ENCODE measurements around the gene CMTR2.
"Not testable (repeated sequence)": the region's sequence is repeated elsewhere in the genome, so short reads cannot be mapped to it uniquely, and the experiment has no call there.

Gene CMTR2

GRCh38 chr16:71288890-71289731, at the start of gene CMTR2:
TSS of gene CMTR2 (minus strand) at chr16:71289402. CDS start at chr16:71285920, 3,482 bp downstream.
- peak; percentile 89 to 91 for DNase-seq

DNA sequence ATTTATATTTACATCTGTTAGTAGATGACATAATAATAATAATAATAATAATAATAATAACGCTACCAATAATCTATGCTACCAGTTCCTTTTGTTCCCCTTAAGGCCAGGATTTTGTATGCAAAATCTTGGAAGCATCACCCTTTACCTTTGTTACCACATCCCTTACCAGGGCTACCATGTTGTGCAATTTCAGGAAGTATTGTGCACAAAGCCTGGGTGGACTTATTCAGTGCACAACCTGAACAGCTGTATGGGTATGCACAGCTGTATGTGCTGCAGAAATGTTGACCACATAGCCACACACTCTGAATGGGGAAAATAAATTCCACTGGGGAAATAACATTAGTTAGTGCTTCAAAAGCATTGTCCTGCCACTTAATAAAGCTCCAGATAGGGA, 49.4 kb upstream of the CMTR2 start:
- DNase-seq: no peak

DNA sequence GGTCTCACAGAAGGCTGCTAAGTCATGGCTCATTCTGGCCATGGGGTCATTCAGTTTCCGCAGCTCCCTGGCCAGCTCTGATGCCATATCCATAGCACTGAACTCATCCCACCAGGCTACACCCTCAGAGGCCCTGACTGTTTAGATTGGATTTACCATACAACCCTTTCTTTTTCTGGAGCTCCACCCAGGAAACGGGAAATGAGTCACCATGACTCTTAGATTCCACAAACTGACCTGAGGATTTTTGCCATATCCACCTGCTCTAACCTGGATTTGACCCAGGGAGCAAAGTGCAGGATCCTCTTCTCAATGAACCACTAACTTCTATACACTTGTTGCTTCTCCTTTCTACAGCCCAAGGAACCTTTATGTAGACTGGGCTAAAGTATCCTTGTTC, 49.0 kb upstream of the CMTR2 start:
- no peak for DNase-seq

GRCh38 chr16:71337631-71338030, 48.4 kb upstream of the CMTR2 start:
- DNase-seq: no peak

GRCh38 chr16:71328151-71328550, 38.9 kb upstream of the CMTR2 start:
- DNase-seq: no peak

- DNase-seq: no peak
These were observed 38.5 kb upstream of the CMTR2 start for GRCh38 chr16:71327720-71328119.

- no peak for DNase-seq
These were observed 30.8 kb upstream of the CMTR2 start for GRCh38 chr16:71319999-71320398.

DNA sequence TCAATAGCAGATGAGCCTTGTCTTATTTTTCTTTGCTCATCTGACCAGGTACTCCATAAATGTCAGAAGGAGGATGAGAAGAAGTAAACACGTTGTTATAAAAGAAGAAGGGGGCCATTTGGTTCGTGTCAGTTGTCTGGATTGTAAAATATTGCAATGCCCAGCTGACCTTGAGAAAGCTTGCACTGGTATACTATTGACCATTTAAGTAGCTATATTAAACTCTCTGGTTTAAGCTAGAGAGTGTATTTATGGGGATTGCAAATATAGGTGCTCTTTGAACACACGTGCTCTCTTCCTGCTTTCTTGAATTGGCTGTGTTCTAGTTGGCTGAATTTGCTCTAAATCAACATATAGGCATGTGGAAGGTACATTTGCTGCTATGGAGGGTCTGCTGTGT, 26.1 kb upstream of the CMTR2 start:
- DNase-seq: no peak

DNA sequence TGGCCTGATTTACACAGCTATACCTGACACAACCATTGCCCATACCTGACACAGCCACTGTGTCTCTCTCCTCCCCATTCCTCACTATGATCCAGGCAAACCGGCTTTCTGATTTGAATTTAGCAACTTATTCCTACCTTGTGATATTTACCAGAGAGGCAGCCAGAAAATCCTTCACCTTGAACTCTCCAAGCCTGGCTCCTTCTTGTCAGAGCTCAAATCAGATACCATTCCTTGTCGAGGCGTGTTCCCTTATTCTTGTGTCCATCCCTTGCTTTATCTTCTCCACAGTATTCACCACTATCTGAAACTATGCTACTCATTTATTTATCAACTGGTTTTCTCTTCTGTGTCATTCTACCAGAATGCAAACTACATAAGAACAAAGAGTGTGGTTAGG, 24.4 kb upstream of the CMTR2 start:
- DNase-seq: not testable (repeated sequence)

DNA sequence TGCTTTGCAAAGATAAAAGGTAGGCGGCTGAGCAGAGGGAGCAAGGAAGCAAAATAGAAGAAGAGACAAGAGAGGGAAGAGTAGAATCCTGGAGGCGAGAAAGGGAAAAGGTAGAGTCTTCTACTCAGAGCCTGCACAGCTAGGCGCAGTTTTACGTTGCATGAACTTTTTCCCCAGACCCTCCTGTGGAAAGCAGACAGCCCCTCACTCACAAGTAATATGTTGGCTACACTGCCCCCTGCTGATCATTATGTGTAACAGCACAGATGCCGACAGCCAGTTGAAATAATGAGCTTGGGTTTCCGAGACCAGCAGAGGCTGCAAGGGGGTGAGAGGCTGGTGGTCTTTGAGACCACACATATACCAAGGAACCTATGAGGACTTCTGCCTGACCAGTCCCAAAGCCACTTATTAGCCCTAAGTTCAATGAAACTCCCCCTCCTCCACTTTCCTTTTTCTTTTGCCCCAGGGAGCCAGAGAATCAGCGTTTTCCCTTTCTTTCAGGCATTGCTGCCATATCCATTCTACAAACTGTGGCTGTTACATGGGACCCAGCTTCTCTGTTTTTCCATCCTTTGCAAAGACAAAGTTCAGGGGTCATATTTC, 22.5 kb upstream of the CMTR2 start:
- peak; percentile 17 to 25 for DNase-seq

DNA sequence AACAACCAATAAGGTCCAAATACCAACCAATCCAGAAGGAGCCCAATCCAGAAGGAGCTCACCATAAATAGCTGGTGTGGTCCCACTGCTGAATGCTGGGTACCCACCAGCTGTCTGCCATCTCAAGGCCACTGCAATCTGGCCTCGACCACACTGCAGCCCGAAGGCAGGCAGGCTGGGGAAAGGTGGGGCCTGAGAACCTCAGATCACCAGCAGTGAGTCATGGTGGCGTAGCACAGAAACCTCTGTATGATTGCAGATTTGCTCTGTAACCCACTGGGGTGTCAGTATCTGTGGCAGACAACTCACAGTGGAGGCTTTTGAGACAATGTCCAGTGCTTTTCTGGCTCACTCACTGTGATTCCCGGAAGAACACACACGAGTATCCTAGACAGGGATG, 14.7 kb upstream of the CMTR2 start:
- no peak for DNase-seq

DNA sequence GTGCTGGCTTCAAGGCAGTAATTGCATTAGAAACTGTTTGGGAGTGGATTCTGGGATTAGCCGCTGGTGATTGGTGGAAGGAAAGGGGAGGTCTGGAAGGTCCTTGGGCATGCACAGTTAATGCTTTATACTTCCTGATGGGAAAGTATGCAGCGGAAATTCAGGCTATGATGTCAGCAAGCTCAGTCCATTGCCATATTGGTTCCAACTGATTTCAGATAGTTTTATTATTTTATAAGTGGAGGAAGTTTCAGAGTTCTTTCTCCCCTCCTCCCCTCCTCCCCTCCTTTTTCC, 8.1 kb upstream of the CMTR2 start:
- DNase-seq: no peak

GRCh38 chr16:71296584-71297340, 7.6 kb upstream of the CMTR2 start:
- no peak for DNase-seq

- no peak for DNase-seq
These were observed 6.7 kb upstream of the CMTR2 start for GRCh38 chr16:71295950-71296349.

- no peak for DNase-seq
These were observed 4.7 kb upstream of the CMTR2 start for GRCh38 chr16:71293919-71294318.

DNA sequence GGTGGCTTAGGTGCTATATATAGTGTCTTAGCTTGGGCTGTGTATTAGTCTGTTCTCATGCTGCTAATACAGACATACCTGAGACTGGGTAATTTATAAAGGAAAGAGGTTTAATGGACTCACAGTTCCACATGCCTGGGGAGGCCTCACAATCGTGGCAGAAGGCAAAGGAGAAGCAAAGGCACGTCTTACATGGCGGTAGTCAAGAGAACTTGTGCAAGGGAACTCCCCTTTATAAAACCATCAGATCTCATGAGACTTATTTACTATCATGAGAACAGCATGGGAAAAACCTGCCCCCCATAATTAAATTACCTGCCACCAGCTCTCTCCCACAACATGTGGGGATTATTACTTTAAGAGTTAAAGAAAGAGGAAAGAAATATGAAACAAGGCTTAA, 2.9 kb upstream of the CMTR2 start:
- DNase-seq: not testable (repeated sequence)

GRCh38 chr16:71289732-71290062, 495 bp upstream of the CMTR2 start:
- DNase-seq: no peak

DNA sequence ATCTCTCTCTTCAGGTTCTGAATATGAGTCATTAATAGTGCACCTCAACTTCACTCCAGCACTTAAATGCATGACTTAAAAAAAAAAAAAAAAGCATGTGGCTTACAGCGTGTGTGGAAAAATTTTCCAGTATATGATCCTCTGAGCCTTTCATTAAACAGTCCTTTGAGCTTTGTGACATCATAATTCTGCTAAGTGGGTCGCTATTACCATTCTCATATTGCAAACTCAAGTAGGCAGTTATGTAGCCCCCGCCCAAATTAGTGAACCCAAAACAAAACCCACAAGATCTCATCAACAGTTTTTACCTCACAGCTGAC, 672 bp downstream of the CMTR2 start:
- no peak for DNase-seq

GRCh38 chr16:71287911-71288310, 1.3 kb downstream of the CMTR2 start:
- DNase-seq: no peak

DNA sequence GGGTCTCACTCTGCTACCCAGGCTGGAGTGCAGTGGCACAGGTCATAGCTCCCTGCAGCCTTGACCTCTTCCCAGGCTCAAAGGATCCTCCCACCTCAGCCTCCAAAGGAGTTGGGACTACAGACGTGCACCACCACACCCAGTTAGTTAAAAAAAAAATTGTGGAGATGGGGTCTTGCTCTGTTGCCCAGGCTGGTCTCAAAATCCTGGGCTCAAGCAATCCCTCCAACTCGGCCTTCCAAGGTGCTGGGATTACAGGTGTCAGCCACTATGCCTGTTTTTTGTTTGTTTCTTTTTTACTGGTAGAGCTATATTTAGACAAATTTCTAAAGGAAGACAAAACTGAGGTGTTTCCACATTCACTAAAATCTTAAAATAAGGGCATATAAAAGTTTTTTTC, 1.7 kb downstream of the CMTR2 start:
- DNase-seq: no peak

DNA sequence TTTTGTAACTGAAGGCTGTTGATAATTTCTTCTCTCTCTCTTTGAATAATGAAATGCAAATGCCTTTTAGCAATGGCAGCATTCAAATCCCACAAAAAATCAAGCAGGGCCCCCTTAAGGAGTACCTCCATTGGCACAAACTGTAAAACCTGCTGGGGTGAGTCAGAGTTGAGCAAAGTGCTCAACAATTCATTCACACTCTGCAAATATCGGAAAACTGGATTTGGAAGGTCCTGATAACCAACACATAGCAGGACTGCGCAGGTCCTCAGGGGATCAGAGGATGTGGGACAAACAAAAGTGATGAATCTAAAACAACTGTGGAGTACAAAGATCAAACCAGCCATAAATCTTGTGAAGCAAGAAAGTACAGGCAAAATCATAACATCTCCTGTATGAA, 5.6 kb downstream of the CMTR2 start:
- no peak for DNase-seq

- DNase-seq: no peak
These were observed 6.3 kb downstream of the CMTR2 start for GRCh38 chr16:71282943-71283342.

- no peak for DNase-seq
These were observed 12.4 kb downstream of the CMTR2 start for GRCh38 chr16:71276589-71277334.

DNA sequence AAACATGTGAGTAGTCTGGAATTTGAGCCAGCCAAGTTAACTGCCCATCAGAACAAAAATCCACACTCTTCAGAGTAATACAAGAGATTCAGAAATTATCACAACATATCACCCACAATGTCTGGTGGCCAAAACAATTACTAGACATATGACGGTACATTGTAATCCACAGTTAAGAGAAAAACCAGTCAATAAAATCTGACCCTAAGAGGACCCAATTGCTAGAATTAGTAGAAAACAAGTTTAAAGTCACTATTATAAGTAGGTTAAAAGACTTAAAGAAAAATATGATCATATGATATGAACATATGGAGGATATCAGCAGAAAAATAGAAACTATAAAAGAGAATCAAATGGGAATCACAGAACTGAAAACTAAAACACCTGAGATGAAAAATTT, 15.8 kb downstream of the CMTR2 start:
- no peak for DNase-seq

Measured in stimulated activated CD4-positive, alpha-beta T cell treated with anti-CD3 and anti-CD28 coated beads, Interleukin-2, amount 100 ng/mL, for 24 hours (primary cell).